ENCODE results near the gene ZBTB7B.

DNA sequence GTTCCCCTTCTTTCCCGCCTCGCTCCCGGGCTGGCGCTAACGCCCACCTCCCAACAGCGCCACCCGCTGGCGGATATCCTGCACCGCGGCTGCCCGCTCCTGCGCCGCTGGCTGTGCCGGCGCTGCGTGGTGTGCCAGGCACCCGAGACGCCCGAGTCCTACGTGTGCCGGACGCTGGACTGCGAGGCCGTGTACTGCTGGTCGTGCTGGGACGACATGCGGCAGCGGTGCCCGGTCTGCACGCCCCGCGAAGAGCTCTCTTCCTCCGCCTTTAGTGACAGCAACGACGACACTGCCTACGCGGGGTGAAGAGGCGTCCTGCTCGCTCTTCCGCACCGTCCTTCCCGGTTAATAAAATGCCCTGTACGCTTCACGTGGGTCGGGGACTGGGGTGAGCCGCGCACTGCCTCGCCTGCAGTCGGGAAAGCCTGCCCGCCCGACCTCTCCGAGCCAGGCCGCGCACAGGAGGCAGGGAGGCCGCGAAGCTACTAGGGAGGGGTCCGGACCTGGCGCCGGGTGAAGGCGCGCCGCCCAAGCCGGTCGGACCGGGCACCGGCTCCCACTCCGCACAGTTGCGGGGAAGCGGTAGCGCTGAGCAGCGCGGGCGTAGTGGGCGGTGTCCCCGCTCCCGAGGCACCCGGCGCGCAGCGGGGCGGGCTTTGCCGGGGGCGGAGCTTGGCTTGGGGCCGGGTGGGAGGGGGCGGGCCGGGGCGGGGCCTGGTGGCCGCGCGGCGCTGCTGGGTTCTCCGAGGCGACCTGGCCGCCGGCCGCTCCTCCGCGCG is 48.1 kb downstream of the ZBTB7B start, which contains the start of gene ADAM15:
- no peak for TF ChIP-seq GATA2 (IDR thresholded peaks at IDR 0.05; ENCODE audit: low read depth, low read length)
- TF ChIP-seq GATA3 (IDR thresholded peaks at IDR 0.05; ENCODE audit: low read depth, low read length): no peak

All from SH-SY5Y (cell line).